HepG2 (cell line): ENCODE results near the gene PLD1. TPM values are rescaled to one million over a fixed set of nuclear protein-coding genes. Genes with fewer than 3 reads are reported as not detected.

ENCODE experiments used
- ATF7-NPFF ChIP-seq: sonication (generic); formaldehyde crosslinking; IDR thresholded peaks from 2 replicates; pipeline ENCODE4 v1.8.1; 2023; ENCODE audit warnings: mild to moderate bottlenecking, low read depth, missing genetic modification reagents, moderate library complexity
- DNMT1 ChIP-seq: sonication (generic); formaldehyde crosslinking; IDR thresholded peaks from 2 replicates; pipeline ENCODE4 v1.5.1; 2020; ENCODE audit warnings: mild to moderate bottlenecking, missing genetic modification reagents
- FOXA3 ChIP-seq: IDR thresholded peaks from 2 replicates; pipeline ENCODE4 v1.6.1; 2016; ENCODE audit warnings: missing genetic modification reagents, missing compliant biosample characterization
- ISL2 ChIP-seq: sonication (generic); formaldehyde crosslinking; IDR thresholded peaks from 2 replicates; pipeline ENCODE4 v1.5.0; 2020; ENCODE audit warnings: missing genetic modification reagents
- RFXAP ChIP-seq: sonication (generic); formaldehyde crosslinking; IDR thresholded peaks from 2 replicates; pipeline ENCODE4 v1.4.0; 2020; ENCODE audit warnings: missing genetic modification reagents, borderline replicate concordance
- SAP130 ChIP-seq: IDR thresholded peaks from 2 replicates; pipeline ENCODE4 v1.6.1; 2016; ENCODE audit warnings: low read depth
- SCMH1 ChIP-seq: sonication (generic); formaldehyde crosslinking; IDR thresholded peaks from 2 replicates; pipeline ENCODE4 v1.9.0; 2021; ENCODE audit warnings: missing genetic modification reagents, mild to moderate bottlenecking, borderline replicate concordance
- TERF1 ChIP-seq: sonication (generic); formaldehyde crosslinking; IDR thresholded peaks from 2 replicates; pipeline ENCODE4 v1.8.0; 2022; ENCODE audit warnings: mild to moderate bottlenecking, missing genetic modification reagents, moderate library complexity
- ZNF224 ChIP-seq: sonication (generic); formaldehyde crosslinking; IDR thresholded peaks from 2 replicates; pipeline ENCODE4 v1.5.0; 2020; ENCODE audit warnings: mild to moderate bottlenecking, missing genetic modification reagents
- ZNF317 ChIP-seq: sonication (generic); formaldehyde crosslinking; IDR thresholded peaks from 2 replicates; pipeline ENCODE4 v1.5.0; 2020; ENCODE audit warnings: mild to moderate bottlenecking, missing genetic modification reagents
- ZNF33B ChIP-seq: sonication (generic); formaldehyde crosslinking; IDR thresholded peaks from 2 replicates; pipeline ENCODE4 v1.5.1; 2020; ENCODE audit warnings: mild to moderate bottlenecking, missing genetic modification reagents
- ZNF446 ChIP-seq: sonication (generic); formaldehyde crosslinking; IDR thresholded peaks from 2 replicates; pipeline ENCODE4 v1.5.0; 2020; ENCODE audit warnings: mild to moderate bottlenecking, missing genetic modification reagents
- ZNF75D ChIP-seq: sonication (generic); formaldehyde crosslinking; IDR thresholded peaks from 2 replicates; pipeline ENCODE4 v1.8.1; 2023; ENCODE audit warnings: missing genetic modification reagents, mild to moderate bottlenecking, borderline replicate concordance
- ZNF766 ChIP-seq: sonication (generic); formaldehyde crosslinking; IDR thresholded peaks from 2 replicates; pipeline ENCODE4 v1.5.0; 2020; ENCODE audit warnings: missing genetic modification reagents, borderline replicate concordance
- ZNF780A ChIP-seq: sonication (generic); formaldehyde crosslinking; IDR thresholded peaks from 2 replicates; pipeline ENCODE4 v1.8.0; 2022; ENCODE audit warnings: mild to moderate bottlenecking, missing genetic modification reagents, moderate library complexity
- ZNF878 ChIP-seq: sonication (generic); formaldehyde crosslinking; IDR thresholded peaks from 2 replicates; pipeline ENCODE4 v1.8.1; 2023; ENCODE audit warnings: mild to moderate bottlenecking, missing genetic modification reagents, moderate library complexity
- ZSCAN12 ChIP-seq: sonication (generic); formaldehyde crosslinking; IDR thresholded peaks from 2 replicates; pipeline ENCODE4 v1.9.0; 2021; ENCODE audit warnings: mild to moderate bottlenecking, missing genetic modification reagents
- polyA plus RNA-seq, 8 experiments: library from polyadenylated mRNA; depleted of rRNA in 3 of 8; stranded (reverse) in 7 of 8; unstranded in 1 of 8; fragments of >200 nt; fragmentation: Illumina TruSeq in 4 of 8; extraction: Trizol in 4 of 8; gene quantifications; 2 replicates each; pipeline versions ENCODE4 v1.2.1 to v1.2.3, GENCODE V29; 2011 to 2016; ENCODE audit warnings: low read depth in 4 of 8, missing spikeins in 1 of 8, mixed read lengths in 1 of 8; ENCODE audit not compliant: insufficient read depth in 1 of 8
- total RNA-seq, 5 experiments: library from RNA; depleted of rRNA; stranded (reverse); fragments of >200 nt; fragmentation: Illumina TruSeq; extraction: Trizol; gene quantifications; 2 replicates each; pipeline ENCODE4 v1.2.3, GENCODE V29; 2016; ENCODE audit warnings: low read depth in 1 of 5
- TF ChIP-seq, protein P1 (sequence below): sonication (generic); formaldehyde crosslinking; IDR thresholded peaks from 2 replicates; pipeline ENCODE4 v1.4.0; 2020; ENCODE audit warnings: missing genetic modification reagents, borderline replicate concordance
- TF ChIP-seq, protein P2 (sequence below): sonication (generic); formaldehyde crosslinking; IDR thresholded peaks from 2 replicates; pipeline ENCODE4 v1.5.1; 2020; ENCODE audit warnings: mild to moderate bottlenecking, moderate library complexity, missing genetic modification reagents
- TF ChIP-seq, protein P3 (sequence below): sonication (generic); formaldehyde crosslinking; IDR thresholded peaks from 2 replicates; pipeline ENCODE4 v1.5.0; 2020; ENCODE audit warnings: mild to moderate bottlenecking, missing genetic modification reagents

The PLD1 gene
- total and polyA plus RNA-seq, 2 of the 13 experiments (the other 11 are each of a cell fraction or from before 2014, with no cell fraction given): 27.1 to 59.4 TPM

GRCh38 chr3:171829841-171830517, 19.7 kb upstream of the PLD1 start (continued):
- TF ChIP-seq, protein P1, sequence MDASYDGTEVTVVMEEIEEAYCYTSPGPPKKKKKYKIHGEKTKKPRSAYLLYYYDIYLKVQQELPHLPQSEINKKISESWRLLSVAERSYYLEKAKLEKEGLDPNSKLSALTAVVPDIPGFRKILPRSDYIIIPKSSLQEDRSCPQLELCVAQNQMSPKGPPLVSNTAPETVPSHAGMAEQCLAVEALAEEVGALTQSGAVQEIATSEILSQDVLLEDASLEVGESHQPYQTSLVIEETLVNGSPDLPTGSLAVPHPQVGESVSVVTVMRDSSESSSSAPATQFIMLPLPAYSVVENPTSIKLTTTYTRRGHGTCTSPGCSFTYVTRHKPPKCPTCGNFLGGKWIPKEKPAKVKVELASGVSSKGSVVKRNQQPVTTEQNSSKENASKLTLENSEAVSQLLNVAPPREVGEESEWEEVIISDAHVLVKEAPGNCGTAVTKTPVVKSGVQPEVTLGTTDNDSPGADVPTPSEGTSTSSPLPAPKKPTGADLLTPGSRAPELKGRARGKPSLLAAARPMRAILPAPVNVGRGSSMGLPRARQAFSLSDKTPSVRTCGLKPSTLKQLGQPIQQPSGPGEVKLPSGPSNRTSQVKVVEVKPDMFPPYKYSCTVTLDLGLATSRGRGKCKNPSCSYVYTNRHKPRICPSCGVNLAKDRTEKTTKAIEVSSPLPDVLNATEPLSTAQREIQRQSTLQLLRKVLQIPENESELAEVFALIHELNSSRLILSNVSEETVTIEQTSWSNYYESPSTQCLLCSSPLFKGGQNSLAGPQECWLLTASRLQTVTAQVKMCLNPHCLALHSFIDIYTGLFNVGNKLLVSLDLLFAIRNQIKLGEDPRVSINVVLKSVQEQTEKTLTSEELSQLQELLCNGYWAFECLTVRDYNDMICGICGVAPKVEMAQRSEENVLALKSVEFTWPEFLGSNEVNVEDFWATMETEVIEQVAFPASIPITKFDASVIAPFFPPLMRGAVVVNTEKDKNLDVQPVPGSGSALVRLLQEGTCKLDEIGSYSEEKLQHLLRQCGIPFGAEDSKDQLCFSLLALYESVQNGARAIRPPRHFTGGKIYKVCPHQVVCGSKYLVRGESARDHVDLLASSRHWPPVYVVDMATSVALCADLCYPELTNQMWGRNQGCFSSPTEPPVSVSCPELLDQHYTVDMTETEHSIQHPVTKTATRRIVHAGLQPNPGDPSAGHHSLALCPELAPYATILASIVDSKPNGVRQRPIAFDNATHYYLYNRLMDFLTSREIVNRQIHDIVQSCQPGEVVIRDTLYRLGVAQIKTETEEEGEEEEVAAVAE: peak; percentile 70; the same call in 1 of the 2 replicates
- TF ChIP-seq ATF7-NPFF: no peak
- TF ChIP-seq SAP130 (CRISPR knock-in tag): peak; percentile 65
- no peak for TF ChIP-seq ZNF33B (CRISPR knock-in tag)
- TF ChIP-seq ISL2: peak; percentile 46; the same call in 1 of the 2 replicates
- TF ChIP-seq, protein P2, sequence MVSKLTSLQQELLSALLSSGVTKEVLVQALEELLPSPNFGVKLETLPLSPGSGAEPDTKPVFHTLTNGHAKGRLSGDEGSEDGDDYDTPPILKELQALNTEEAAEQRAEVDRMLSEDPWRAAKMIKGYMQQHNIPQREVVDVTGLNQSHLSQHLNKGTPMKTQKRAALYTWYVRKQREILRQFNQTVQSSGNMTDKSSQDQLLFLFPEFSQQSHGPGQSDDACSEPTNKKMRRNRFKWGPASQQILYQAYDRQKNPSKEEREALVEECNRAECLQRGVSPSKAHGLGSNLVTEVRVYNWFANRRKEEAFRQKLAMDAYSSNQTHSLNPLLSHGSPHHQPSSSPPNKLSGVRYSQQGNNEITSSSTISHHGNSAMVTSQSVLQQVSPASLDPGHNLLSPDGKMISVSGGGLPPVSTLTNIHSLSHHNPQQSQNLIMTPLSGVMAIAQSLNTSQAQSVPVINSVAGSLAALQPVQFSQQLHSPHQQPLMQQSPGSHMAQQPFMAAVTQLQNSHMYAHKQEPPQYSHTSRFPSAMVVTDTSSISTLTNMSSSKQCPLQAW (CRISPR knock-in tag): peak; percentile 74
- no peak for TF ChIP-seq ZNF446
- peak; percentile 52; the same call in 1 of the 2 replicates for TF ChIP-seq ZNF878 (CRISPR knock-in tag)
- TF ChIP-seq TERF1 (CRISPR knock-in tag): no peak
- TF ChIP-seq ZSCAN12 (CRISPR knock-in tag): no peak
- TF ChIP-seq ZNF317 (CRISPR knock-in tag): no peak
- TF ChIP-seq FOXA3 (CRISPR knock-in tag): peak; percentile 74
- TF ChIP-seq DNMT1 (CRISPR knock-in tag): no peak
- TF ChIP-seq ZNF780A: no peak
- TF ChIP-seq ZNF766 (CRISPR knock-in tag): no peak
- TF ChIP-seq, protein P3, sequence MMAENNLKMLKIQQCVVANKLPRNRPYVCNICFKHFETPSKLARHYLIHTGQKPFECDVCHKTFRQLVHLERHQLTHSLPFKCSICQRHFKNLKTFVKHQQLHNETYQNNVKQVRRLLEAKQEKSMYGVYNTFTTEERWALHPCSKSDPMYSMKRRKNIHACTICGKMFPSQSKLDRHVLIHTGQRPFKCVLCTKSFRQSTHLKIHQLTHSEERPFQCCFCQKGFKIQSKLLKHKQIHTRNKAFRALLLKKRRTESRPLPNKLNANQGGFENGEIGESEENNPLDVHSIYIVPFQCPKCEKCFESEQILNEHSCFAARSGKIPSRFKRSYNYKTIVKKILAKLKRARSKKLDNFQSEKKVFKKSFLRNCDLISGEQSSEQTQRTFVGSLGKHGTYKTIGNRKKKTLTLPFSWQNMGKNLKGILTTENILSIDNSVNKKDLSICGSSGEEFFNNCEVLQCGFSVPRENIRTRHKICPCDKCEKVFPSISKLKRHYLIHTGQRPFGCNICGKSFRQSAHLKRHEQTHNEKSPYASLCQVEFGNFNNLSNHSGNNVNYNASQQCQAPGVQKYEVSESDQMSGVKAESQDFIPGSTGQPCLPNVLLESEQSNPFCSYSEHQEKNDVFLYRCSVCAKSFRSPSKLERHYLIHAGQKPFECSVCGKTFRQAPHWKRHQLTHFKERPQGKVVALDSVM (CRISPR knock-in tag): no peak
- no peak for TF ChIP-seq ZNF224 (CRISPR knock-in tag)
- no peak for TF ChIP-seq ZNF75D
- TF ChIP-seq SCMH1 (CRISPR knock-in tag): no peak
- no peak for TF ChIP-seq RFXAP (CRISPR knock-in tag)
